GM18873 (cell line): ENCODE data around the gene CNOT4.
"Not testable (repeated sequence)": the region's sequence is repeated elsewhere in the genome, so short reads cannot be mapped to it uniquely, and the experiment has no call there.

Experiments used
- ATAC-seq: cut with Tn5 transposase; IDR thresholded peaks from one replicate; pipeline ENCODE4 v1.9.1; 2021; ENCODE audit warnings: mild to moderate bottlenecking, moderate library complexity, moderate number of reproducible peaks; ENCODE audit not compliant: unreplicated experiment, low FRiP score

Gene CNOT4

DNA sequence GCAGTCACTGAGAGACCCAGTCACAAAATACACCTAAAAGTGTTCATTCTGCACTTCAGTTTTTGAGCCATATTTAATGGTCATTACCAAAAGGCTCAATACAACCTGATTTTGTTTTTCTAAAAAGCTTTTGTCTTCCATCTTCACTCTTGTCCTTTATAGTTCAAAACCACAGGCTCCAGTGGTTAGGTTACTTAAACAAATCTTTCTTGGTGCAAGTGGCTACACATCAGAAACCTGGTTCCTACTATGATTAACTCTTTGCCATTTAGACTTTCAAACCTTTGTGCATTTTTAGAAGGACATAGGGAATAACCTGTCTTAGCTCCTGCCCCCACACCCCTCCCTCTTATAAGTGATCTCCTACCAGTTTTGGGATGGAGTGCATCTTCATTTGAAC lies 140.5 kb downstream of the CNOT4 start:
- no peak for ATAC-seq

DNA sequence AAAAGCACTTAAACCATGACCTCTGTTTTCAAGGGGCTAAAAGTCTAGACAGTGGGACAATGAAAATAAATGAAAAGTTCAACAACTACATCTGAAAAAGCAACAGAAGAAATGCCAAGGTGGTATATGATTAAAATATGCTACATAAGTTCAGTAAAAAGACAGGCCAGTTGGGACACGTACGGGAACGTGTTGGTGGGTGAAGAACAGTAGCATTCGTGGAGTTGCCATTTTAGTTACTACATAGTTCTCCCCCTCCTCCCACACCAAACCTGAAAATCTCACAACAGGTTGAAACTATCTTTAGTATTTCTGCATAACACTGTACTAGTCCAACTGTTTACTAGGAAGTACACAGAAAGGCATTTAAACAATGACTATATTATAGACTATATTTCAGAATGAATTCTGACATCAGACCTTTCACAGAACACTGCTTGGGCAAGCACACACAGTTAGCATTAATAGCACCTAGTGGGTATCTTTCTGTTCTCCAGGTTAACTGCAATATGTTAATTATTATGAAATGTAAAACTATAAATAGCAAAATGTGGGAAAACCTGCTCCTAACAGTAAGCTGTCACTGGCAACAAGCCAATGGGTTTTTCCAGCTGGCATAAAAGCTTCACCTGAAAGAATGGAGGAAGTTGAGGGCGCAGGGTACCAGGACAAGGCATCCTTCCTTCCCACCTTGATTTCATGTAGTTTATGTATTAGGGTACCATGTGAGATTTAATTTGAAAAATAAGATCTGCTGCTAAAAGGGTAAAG lies 141.3 kb downstream of the CNOT4 start:
- ATAC-seq, result no peak

DNA sequence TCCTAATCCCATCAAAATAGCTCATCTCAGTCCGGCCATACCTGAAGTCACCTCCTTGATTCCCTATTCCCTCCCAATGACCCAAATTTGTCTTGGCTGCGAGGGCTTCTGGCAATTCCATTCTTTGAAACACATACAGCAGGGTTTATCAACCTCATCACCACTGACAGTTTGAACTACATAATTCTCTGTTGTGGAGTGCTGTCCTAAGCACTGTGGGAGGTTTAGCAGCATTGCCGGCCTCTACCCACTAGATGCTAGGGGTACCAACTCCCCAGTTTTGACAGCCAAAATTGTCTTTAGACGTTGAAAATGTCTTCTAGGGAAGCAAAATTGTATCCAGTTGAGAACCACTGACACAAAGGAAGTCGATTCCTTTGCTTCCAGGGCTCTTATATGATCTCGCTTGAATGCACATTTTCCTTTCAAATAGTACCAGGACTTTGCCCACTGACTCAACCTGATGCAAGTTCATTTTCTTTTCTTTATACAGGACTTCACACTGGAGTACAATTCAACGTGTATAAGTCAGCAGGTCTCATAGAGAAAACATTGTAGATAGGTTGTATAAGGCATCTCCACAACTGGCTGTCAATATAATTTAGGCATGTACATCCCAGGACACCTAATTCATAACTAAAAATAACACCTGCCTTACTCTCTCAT lies 142.9 kb downstream of the CNOT4 start:
- ATAC-seq, result no peak

DNA sequence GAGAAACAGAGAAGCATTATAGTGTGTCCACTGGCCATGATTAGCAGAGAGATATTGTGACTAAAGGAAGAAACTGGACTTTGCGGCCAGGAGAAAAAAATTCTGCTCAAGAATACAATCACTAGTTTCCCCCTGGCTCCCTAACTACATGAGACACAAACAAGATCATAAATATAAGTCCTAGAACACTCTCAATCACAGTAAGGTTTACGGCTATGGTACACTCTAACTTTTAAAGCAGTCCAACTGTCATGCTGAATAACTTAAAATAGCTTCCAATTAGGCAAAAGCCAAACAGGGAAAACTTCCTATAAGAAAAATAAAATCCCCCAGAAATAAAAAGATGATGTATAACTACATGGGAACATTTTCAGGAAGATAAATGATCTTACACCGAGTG lies 144.2 kb downstream of the CNOT4 start:
- ATAC-seq, result no peak

DNA sequence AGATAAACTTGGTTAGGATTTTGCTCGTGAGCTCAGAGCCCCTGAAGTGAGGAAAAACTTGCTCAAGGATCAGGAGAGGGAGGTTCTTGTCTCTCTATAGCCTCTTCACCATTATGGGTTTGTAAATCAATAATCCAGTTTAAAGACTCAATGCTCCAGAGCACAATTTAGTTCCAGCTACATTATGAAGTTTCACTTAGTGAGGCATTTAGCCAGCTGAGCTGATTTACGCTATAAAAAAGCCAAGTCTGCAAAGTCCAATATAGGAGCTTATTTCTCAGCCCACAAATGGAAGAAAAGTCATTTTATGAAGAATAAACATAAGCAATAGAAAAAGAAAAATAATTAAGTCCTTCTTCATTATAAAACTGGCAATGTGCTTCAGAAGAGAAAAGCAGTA lies 145.7 kb downstream of the CNOT4 start:
- no peak for ATAC-seq

DNA sequence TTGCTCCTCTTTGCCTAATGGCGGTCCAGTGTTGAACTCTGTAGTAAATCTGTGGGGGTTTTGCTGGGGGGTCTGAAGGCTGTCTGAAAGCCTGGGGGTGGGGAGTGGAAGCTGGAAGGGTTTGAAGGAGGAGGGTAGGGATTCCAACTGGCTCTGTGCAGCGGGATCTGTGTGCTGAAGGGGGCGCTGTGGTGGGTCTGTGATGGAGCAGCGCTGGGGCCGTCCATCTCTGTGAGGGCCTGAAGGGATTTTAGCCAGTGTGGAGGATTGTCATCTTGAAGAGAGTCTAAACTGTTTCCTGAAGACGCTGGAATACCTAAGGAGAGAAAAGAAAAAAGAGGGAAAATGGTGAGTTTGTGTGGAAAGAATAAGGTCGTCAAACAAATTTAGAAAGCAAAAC lies 147.0 kb downstream of the CNOT4 start:
- no peak for ATAC-seq

DNA sequence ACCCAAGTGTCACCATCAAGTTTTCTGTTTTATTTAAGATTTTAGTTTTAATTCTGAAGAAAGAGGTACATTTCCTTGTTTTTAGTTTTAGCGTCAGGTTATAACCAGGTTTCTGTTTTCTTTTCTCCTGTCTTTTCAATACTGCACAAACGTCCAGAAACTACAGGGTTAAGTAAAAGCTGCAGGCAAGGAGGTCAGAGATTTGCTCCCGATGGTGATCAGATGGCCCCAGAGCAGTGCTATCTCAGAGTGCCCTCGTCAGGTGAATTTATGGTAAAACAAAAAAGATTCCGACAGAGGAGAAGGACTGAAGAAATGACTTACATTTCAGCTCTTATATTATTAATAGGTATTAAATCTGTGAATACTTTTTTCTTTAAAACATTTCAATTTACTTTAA lies 148.1 kb downstream of the CNOT4 start:
- ATAC-seq, result no peak

DNA sequence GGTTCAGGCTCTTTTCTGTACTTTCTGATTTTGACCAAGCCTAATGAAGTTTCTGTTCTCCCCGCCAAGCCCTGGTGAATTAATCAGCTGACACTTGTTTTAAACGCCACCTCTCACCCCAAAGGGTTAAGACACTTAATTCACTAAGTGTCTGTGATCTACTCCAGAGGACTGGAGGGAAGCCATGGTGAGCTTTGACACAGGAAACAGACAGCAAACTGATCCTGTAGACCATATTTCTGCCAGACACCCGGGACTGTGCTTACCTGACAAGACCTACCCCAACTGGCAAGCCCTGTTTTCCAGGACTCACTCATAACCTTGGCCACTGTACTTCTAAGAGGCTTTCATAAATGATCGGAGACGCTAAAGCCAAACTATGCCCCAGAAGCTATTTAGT lies 150.3 kb downstream of the CNOT4 start:
- ATAC-seq, result no peak

DNA sequence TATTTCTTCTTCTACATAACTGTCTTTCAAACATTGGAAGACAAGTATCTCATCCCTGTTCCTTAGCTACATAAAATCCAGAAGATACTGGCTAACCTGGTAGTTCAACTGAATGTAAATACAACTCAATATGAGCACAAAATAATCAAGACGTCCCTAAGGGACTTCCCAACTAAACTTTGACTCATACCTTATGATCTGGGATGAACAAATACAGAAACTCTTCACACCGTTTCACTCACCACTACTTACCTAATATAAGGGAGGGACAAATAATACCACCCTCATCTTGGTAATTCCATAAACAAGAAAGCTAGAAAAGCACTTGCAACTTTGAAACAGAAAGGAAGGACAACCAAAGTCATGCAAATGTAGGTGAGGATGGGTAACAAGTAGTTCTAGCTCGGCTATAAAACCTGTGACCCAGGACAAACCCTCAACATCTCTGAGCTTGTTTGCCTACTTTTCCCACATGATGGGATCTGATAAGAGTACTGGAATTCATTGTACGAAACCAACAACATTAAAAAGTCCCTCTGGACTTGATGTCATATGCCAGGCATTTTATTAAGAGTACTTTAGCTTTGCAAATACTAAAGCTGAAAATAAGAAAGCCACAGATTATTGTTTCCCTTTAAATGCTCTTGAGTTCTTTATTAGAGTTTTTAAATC lies 154.4 kb downstream of the CNOT4 start:
- ATAC-seq, result no peak

DNA sequence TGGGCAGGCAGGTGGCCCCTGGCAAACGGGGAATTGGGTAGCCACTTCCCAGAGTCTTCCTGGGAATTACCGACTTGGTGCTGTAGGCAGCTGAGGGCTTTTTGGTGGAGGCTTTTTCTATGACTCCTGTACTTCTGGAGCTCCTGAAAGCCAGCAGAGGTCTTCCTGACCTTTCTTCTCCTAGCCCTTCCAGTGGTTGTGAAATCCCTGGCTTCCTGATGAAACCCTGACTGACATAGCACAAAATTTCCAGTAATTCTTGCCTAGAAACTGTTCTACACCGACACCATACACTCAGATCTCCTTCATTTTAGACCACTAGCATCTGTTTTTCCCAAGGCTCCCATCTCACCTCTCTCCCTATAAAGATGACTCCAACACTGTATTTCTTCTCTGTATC lies 156.1 kb downstream of the CNOT4 start:
- no peak for ATAC-seq

DNA sequence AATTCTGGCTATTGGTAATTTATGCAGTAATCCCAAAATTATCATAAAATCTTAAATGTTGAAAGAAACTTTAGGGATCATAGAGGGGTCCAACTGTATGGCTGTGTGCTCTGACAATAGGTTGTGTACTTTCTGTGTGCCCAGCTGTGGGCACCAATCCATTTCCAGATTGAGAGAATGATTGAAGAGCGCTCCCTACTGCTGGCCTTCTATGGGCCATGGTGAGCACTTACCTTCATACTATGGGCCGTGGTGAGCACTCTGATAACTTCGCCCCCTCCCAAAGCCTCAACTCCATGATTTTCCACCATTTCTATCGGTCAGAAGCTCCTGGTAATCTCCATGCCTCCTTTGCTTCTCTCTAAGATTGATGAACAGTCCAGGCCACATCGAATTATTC lies 157.6 kb downstream of the CNOT4 start:
- no peak for ATAC-seq

DNA sequence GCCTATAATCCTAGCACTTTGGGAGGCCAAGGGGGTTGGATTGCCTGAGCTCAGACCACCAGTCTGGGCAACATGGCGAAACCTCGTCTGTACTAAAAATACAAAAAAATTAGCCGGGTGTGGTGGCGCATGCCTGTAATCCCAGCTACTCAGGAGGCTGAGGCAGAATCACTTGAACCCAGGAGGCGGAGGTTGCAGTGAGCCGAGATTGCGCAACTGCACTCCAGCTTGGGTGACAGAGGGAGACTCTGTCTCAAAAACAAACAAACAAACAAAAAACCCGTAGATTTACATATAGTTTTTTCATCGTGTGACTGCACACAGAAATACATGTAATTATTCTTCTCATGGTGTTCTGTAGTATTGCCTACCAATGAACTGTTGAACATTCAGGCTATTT lies 158.8 kb downstream of the CNOT4 start:
- ATAC-seq, result not testable (repeated sequence)

DNA sequence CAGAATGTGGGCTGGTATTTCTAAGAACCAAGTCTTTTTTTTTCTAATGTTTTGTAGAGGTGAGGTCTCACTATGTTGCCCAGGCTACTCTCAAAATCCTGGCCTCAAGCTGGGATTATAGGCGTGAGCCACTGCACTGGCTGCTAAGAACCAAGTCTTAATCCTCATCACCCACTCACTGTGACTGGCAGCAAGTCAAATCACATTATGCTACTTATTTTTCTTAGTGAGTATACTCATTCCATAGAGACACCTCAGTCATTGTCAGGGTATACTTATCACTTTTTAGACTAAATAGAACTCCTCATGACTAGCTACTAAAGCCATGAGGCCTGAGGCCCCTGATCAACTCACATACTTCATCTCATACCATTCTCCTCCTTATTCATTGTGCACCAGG lies 160.2 kb downstream of the CNOT4 start:
- ATAC-seq, result no peak

DNA sequence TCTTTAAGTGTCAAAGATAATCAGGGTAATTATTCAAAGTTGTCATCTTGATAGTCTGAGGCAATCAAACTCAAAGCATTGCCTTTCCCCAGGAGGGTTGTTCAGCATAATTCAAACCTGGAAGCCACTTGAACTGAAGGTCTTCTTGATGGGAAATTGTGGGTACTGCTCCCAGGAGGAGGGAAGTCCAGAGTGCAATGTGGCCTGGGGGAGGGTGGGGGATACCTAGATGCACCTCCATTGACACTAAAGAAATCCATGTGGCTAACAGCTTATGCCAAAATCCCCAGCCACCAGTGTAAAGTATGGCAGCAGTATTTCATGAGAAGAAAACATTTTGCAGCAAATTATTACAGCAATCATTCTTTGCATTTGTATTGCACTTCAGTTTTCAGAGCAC lies 161.4 kb downstream of the CNOT4 start:
- ATAC-seq, result no peak

DNA sequence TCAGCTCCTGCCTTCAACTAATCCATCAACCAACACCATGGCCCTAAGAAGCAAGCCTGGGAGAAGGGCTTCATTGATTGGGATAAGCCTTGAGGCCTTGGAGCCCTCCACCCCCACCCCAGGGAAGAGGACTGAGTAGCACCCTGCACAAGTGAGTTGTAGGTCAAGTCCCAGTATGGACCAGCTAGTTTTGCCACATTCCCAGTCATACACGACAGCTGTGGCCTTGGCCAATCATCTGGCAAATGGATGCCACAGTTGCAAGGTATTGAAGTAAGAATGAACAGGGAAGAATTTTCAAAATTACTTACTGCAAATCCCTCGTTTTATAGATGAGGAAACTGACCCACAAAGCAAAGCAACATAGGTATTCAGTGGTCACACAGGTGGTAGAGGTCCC lies 166.5 kb downstream of the CNOT4 start:
- no peak for ATAC-seq

DNA sequence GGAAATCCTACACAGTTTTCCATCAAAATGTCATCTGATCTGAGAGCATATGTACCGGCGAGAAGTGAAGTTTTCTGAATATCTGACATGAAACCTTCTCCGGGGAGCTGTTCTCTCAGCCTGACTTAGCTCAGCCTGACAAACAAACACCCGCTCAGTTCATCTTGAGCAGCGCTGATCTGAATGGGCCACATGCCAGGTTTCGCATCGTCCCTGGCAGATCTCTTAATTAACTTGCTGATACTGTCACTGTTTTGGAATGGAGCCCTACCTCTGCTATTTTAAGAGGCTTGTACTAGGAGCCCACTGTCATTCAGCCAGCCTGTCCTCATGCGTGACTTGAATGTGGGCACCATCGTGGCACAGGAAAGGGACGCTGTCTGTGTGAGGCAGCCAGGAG lies 167.0 kb downstream of the CNOT4 start:
- ATAC-seq, result no peak

DNA sequence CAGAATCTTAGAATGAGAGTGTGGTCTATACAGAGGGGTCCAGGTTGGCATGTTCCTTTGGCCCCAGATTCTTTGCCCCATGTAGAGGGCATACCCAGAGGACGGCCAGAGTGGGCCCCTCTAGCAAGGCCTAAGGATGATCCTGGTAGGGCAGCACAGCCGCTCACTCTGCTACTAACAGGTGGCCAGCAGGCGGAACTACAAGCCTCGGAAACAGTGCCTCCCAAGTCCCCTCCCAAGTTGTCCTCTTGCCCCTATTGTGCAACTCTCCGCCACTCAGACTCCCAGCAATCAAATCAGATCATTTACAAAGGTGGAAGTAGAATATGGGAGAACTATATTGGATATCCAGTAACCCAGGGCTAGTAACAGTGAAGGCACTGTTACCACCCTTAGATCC lies 168.9 kb downstream of the CNOT4 start:
- ATAC-seq, result no peak

DNA sequence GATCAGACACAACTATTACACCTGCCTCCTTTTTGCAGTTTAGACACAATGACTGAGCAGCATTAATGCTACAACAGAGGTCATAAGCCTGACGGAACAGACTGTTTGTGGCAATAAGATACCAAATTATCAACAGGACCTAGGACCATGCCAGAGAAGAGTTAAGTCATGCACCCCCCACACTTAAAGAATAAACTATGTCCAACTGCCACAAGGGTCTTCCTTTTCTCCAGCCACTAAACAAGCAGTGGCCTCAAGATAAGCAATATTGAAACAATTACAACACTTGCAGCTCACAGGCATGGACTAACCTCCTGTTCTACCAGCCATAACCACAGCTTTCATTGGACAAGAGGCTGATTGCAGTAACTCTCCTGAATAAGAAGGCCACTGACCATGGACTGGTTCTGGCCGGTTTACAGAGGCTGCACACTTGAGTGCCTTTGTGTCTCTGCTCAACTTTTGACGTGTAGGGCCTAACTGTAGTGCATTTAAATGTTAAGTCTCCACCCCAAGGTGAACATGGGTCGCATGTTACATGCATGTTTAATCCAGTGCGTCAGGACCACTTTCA lies 171.8 kb downstream of the CNOT4 start:
- no peak for ATAC-seq

DNA sequence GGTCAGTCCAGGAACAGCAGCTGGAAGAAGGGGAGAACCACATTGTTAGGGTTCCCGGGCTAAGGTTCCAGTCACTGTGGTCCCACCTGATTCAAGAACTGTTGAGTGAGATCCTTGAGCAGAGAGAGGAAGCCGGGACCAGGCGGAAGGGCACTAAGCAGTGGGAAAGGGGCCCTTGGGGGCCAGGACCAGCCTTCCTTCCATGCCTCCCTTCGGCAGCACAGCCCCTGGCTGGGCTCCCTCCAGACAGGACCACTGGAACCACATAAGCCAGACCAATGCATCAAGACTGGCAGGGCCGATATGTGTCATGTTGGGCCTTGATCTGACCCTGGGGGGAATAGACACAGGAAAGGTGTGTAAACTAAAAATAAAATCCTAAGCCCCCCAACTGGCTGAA lies 172.4 kb downstream of the CNOT4 start:
- ATAC-seq, result no peak

DNA sequence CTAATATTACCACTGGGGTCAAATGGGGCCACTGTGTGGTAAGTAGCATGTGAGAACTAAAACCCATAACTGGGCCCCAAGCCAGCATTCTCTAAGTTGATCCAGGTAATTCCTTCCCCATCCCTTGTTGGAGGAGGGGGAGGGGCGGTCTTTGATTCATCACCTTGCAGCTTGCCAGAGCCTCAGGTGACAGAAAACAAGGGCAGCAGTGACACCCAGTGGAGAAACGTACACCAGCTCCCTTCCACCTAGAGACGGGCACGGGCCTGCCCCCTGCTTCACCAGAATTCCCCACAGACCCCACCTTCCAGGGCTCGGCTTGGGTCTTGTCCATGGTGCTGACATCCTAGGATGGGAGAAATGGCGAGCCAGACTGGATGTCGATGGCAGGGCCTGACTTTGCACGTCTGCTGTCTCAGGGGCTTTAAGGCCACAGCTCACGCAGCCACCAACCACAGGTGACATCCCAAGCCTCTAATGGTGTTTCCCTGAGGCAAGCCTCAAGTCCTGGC lies 174.2 kb downstream of the CNOT4 start:
- ATAC-seq, result no peak

DNA sequence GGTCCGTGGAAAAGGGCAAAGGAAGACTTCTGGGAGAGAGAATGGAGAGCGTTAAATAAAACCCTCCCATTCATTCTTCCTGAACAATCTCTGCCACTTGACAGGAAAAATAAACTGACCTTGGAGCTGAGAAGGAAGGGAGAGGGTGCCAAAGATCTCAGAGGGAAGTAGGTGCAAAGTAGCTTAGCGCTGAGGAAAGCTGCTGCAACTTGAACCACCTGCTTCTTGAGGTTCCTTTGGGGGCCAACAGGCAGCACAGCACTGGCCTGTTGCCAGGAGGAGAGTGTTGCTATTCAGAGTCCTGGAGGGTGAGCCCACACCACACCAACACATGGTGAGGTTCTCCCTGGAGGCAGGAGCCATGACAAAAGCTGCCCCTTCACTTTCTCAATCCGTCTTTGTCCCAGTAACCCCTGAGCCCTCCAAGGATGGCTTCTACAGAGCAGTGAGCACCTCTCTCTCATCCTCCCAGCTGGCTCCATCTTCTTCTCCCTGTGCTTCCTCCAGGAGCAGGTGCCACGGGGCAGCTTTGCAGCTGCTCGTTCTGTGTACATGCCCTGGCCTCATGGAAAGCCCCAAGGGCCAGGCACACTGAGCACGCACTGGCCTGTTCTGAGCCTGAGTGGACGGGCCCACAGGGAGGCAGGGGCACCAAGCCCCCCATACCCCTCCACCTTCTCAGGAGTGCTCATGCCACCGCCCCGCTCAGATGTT lies 174.9 kb downstream of the CNOT4 start:
- ATAC-seq, result no peak
